Activated T-helper 1 cell treated with anti-CD3 and anti-CD28 coated beads, Interleukin-12 subunit alpha, Interleukin-12 subunit beta, Interleukin-2, Interleukin-4 antibody, amounts not matched to agents 30 ng/mL and 10 ng/mL and 1 ng/mL, durations not matched to agents 14 hours and 24 hours and 36 hours (primary cell): Measurements from ENCODE around the gene COMT. TPM values are rescaled to one million over a fixed set of nuclear protein-coding genes. Genes with fewer than 3 reads are reported as not detected.
A peak's percentile ranks its signal among the peaks of the same experiment; 100 is the strongest.

Source experiments
- DNase-seq: peaks from one replicate; pipeline ENCODE4 v3.0.0; 2021; ENCODE audit warnings: low spot score
- H3K27ac Mint-ChIP-seq: one replicate; pipeline ENCODE4 v1.8.0; 2021; ENCODE audit warnings: mild to moderate bottlenecking, mixed read lengths
- H3K27me3 Mint-ChIP-seq: one replicate; pipeline ENCODE4 v1.8.0; 2022; ENCODE audit warnings: mild to moderate bottlenecking, moderate library complexity, mixed read lengths; ENCODE audit not compliant: insufficient read depth
- H3K36me3 Mint-ChIP-seq: one replicate; pipeline ENCODE4 v1.8.0; 2021; ENCODE audit warnings: low read depth, mixed read lengths
- H3K4me1 Mint-ChIP-seq: one replicate; pipeline ENCODE4 v1.8.0; 2021; ENCODE audit warnings: low read depth, mixed read lengths
- H3K4me3 Mint-ChIP-seq: one replicate; pipeline ENCODE4 v1.8.0; 2021; ENCODE audit warnings: mild to moderate bottlenecking, moderate library complexity, mixed read lengths
- H3K9me3 Mint-ChIP-seq: one replicate; pipeline ENCODE4 v1.8.0; 2021; ENCODE audit warnings: mixed read lengths
- intact Hi-C: fragments of 100-400 bp; cut with micrococcal nuclease; formaldehyde crosslinking; loops from one replicate; pipeline ENCODE4 v1.15.1; 2024
- total RNA-seq: library from RNA; stranded (reverse); gene quantifications from 2 replicates; pipeline ENCODE4 v1.2.3, GENCODE V29; 2022

The COMT gene
- total RNA-seq, 1 donor from 2014 or later: 99.4 TPM

- Mint-ChIP-seq H3K36me3 (no peaks in the 10 kb centered on the region), H3K9me3 (no peaks in the 10 kb centered on the region), H3K27ac (no peak overlapping the region), H3K4me1 (no peaks in the 10 kb centered on the region), H3K27me3 (peaks cover 16% of the 10 kb centered on the region), H3K4me3 (no peak overlapping the region)
- intact Hi-C loops: no loop called here
- no peak for DNase-seq
Measured at GRCh38 chr22:20011993-20012740, 70.6 kb downstream of the COMT start.

GRCh38 chr22:20012741-20013331, 71.3 kb downstream of the COMT start:
- no peaks in the 10 kb centered on the region for H3K36me3 Mint-ChIP-seq
- no peak overlapping the region for H3K27ac Mint-ChIP-seq
- H3K4me3 Mint-ChIP-seq: no peak overlapping the region
- intact Hi-C loops: loop anchor here (1.0 kb wide), 1 partner anchor 43 kb away; no protein-coding TSS in a partner anchor
- H3K27me3 Mint-ChIP-seq: peaks cover 21% of the 10 kb centered on the region
- H3K4me1 Mint-ChIP-seq: no peaks in the 10 kb centered on the region
- H3K9me3 Mint-ChIP-seq: no peaks in the 10 kb centered on the region
- no peak for DNase-seq

- Mint-ChIP-seq H3K9me3 (no peaks in the 10 kb centered on the region), H3K27me3 (peaks cover 27% of the 10 kb centered on the region), H3K4me1 (no peaks in the 10 kb centered on the region), H3K27ac (no peak overlapping the region), H3K36me3 (no peaks in the 10 kb centered on the region), H3K4me3 (no peak overlapping the region)
- intact Hi-C loops: loop anchor here (1.0 kb wide), 1 partner anchor 43 kb away; no protein-coding TSS in a partner anchor
- no peak for DNase-seq
Measured at GRCh38 chr22:20013382-20013871, 71.9 kb downstream of the COMT start.

- H3K4me1 Mint-ChIP-seq: no peaks in the 10 kb centered on the region
- H3K9me3 Mint-ChIP-seq: no peaks in the 10 kb centered on the region
- peaks cover 30% of the 10 kb centered on the region for H3K27me3 Mint-ChIP-seq
- intact Hi-C loops: no loop called here
- DNase-seq: no peak
- H3K36me3 Mint-ChIP-seq: no peaks in the 10 kb centered on the region
- no peak overlapping the region for H3K27ac Mint-ChIP-seq
- peak overlapping the region; percentile 68 for H3K4me3 Mint-ChIP-seq
Measured at GRCh38 chr22:20014526-20015186, 73.1 kb downstream of the COMT start.

GRCh38 chr22:20015187-20015625, 73.6 kb downstream of the COMT start:
- no peak for DNase-seq
- Mint-ChIP-seq H3K27me3 (peaks cover 32% of the 10 kb centered on the region), H3K27ac (no peak overlapping the region), H3K4me3 (peak overlapping the region; percentile 68), H3K9me3 (no peaks in the 10 kb centered on the region), H3K4me1 (peaks cover 3% of the 10 kb centered on the region), H3K36me3 (no peaks in the 10 kb centered on the region)
- intact Hi-C loops: no loop called here

- Mint-ChIP-seq H3K27me3 (peaks cover 32% of the 10 kb centered on the region), H3K27ac (no peak overlapping the region), H3K9me3 (no peaks in the 10 kb centered on the region), H3K4me3 (no peak overlapping the region), H3K36me3 (no peaks in the 10 kb centered on the region), H3K4me1 (peaks cover 8% of the 10 kb centered on the region)
- DNase-seq: peak; percentile 9
- intact Hi-C loops: loop anchor here (1.0 kb wide), 3 partner anchors 29 to 101 kb away; partner anchors contain the start of genes DGCR8 and TRMT2A
Measured at GRCh38 chr22:20015971-20016733, 74.6 kb downstream of the COMT start.

GRCh38 chr22:20016734-20017621, 75.4 kb downstream of the COMT start, which contains the start of gene ARVCF:
ARVCF (minus strand) TSS chr22:20016823; CDS start chr22:19990794, 26,029 bp downstream.
- intact Hi-C loops: loop anchor here (1.0 kb wide), 3 partner anchors 30 to 100 kb away; partner anchors contain the start of genes DGCR8 and TRMT2A
- no peak within 1 kb of the TSS for H3K27ac Mint-ChIP-seq
- H3K9me3 Mint-ChIP-seq: no peaks in the 10 kb centered on the region

GRCh38 chr22:20017622-20017958, 76.0 kb downstream of the COMT start:
- DNase-seq: no peak
- peaks cover 32% of the 10 kb centered on the region for H3K27me3 Mint-ChIP-seq
- peak overlapping the region; percentile 84 for H3K4me3 Mint-ChIP-seq
- intact Hi-C loops: no loop called here
- no peaks in the 10 kb centered on the region for H3K36me3 Mint-ChIP-seq
- no peak overlapping the region for H3K27ac Mint-ChIP-seq
- H3K9me3 Mint-ChIP-seq: no peaks in the 10 kb centered on the region
- peaks cover 21% of the 10 kb centered on the region for H3K4me1 Mint-ChIP-seq

More at GRCh38 chr22:20016734-20017621, 75.4 kb downstream of the COMT start, which contains the start of gene ARVCF:
- H3K4me1 Mint-ChIP-seq: peaks cover 15% of the 10 kb centered on the region
- peak; percentile 91 for DNase-seq
- H3K36me3 Mint-ChIP-seq: no peaks in the 10 kb centered on the region
- peak within 1 kb of the TSS; percentile 84 for H3K4me3 Mint-ChIP-seq
- H3K27me3 Mint-ChIP-seq: peaks cover 32% of the 10 kb centered on the region

GRCh38 chr22:20018001-20018400, 76.4 kb downstream of the COMT start:
- Mint-ChIP-seq H3K27me3 (peaks cover 32% of the 10 kb centered on the region), H3K4me1 (peaks cover 22% of the 10 kb centered on the region), H3K27ac (no peak overlapping the region), H3K4me3 (peak overlapping the region; percentile 84), H3K9me3 (no peaks in the 10 kb centered on the region), H3K36me3 (no peaks in the 10 kb centered on the region)
- DNase-seq: no peak
- intact Hi-C loops: no loop called here
